Keratinocyte (primary cell): Measurements from ENCODE around the gene CACNA2D4. TPM values are rescaled to one million over a fixed set of nuclear protein-coding genes. Genes with fewer than 3 reads are reported as not detected.

ENCODE experiments used
- DNase-seq: peaks from one replicate; pipeline ENCODE4 v3.0.0-alpha.2; 2011; ENCODE audit warnings: low read depth, missing footprints, low spot score
- FAIRE-seq: peaks from 2 replicates; lab custom pipeline; 2011; peaks lifted over from hg19 to GRCh38; lab: Jason Lieb, UNC
- H2AFZ ChIP-seq: 2 replicates; pipeline ENCODE4 v1.6.0; 2012; ENCODE audit warnings: low read length, control low read depth, inconsistent platforms; ENCODE audit not compliant: control insufficient read depth
- H3K27ac ChIP-seq: 2 replicates; pipeline ENCODE4 v1.5.1; 2011; ENCODE audit warnings: low read length; ENCODE audit not compliant: control insufficient read depth, insufficient read depth
- H3K27me3 ChIP-seq: 3 replicates; pipeline ENCODE4 v1.6.0; 2011; ENCODE audit warnings: low read length; ENCODE audit not compliant: control insufficient read depth, insufficient read depth; ENCODE audit errors: extremely low read depth
- H3K36me3 ChIP-seq, 2 experiments: 2 replicates in 1 of 2; 3 replicates in 1 of 2; pipeline ENCODE4 v1.5.1; 2011; ENCODE audit warnings: low read length in 2 of 2, mild to moderate bottlenecking in 1 of 2; ENCODE audit not compliant: control insufficient read depth in 2 of 2, insufficient read depth in 2 of 2; ENCODE audit errors: extremely low read depth in 1 of 2
- H3K4me1 ChIP-seq: 3 replicates; pipeline ENCODE4 v1.5.1; 2011; ENCODE audit warnings: low read length; ENCODE audit not compliant: control insufficient read depth, insufficient read depth; ENCODE audit errors: extremely low read depth
- H3K4me2 ChIP-seq: 3 replicates; pipeline ENCODE4 v1.6.0; 2011; ENCODE audit warnings: low read depth, low read length; ENCODE audit not compliant: control insufficient read depth, insufficient read depth; ENCODE audit errors: extremely low read depth
- H3K4me3 ChIP-seq, 3 experiments: fragments of 200-600 bp in 1 of 3; sonication (generic) in 1 of 3; 2 replicates in 2 of 3; 3 replicates in 1 of 3; pipeline ENCODE4 v1.5.1; 2011 to 2016; ENCODE audit warnings: low read length in 3 of 3, mild to moderate bottlenecking in 3 of 3, control low read depth in 2 of 3, inconsistent platforms in 1 of 3, low read depth in 1 of 3, mixed read lengths in 1 of 3, mixed run types in 1 of 3, moderate library complexity in 1 of 3; ENCODE audit not compliant: control insufficient read depth in 2 of 3, insufficient read depth in 2 of 3; ENCODE audit errors: extremely low read depth in 1 of 3
- H3K79me2 ChIP-seq: 2 replicates; pipeline ENCODE4 v1.6.0; 2012; ENCODE audit warnings: low read length; ENCODE audit not compliant: control insufficient read depth, insufficient read depth
- H3K9ac ChIP-seq: 3 replicates; pipeline ENCODE4 v1.6.0; 2011; ENCODE audit warnings: low read length; ENCODE audit not compliant: control insufficient read depth, insufficient read depth; ENCODE audit errors: extremely low read depth
- H3K9me1 ChIP-seq: 3 replicates; pipeline ENCODE4 v1.6.0; 2011; ENCODE audit warnings: low read length; ENCODE audit not compliant: control insufficient read depth, insufficient read depth; ENCODE audit errors: extremely low read depth
- H3K9me3 ChIP-seq: 2 replicates; pipeline ENCODE4 v1.5.1; 2012; ENCODE audit warnings: low read depth, low read length; ENCODE audit not compliant: control insufficient read depth
- H4K20me1 ChIP-seq: 3 replicates; pipeline ENCODE4 v1.6.0; 2011; ENCODE audit warnings: low read length; ENCODE audit not compliant: control insufficient read depth, insufficient read depth; ENCODE audit errors: extremely low read depth
- EZH2 ChIP-seq: IDR thresholded peaks from one replicate; pipeline ENCODE4 v1.6.1; 2012; ENCODE audit warnings: inconsistent platforms, mild to moderate bottlenecking, low read length, moderate library complexity
- dilution Hi-C: fragments of 300-500 bp; cut with MboI; formaldehyde crosslinking; loops from one replicate; pipeline ENCODE4 v1.7.0; 2020; ENCODE audit warnings: low sequenced_read_pairs; ENCODE audit not compliant: extremely low pct_ligation_motif_present
- polyA plus RNA-seq, 5 experiments: library from polyadenylated mRNA; depleted of rRNA in 3 of 5; stranded (reverse) in 3 of 5; stranded (forward) in 1 of 5; unstranded in 1 of 5; fragments of >200 nt; gene quantifications; 1 replicate in 1 of 5; 2 replicates in 3 of 5; 3 replicates in 1 of 5; pipeline versions ENCODE4 v1.2.1 to v1.2.3, GENCODE V29; 2011 to 2012; ENCODE audit warnings: missing spikeins in 2 of 5, low read depth in 1 of 5, low replicate concordance in 1 of 5
- TF ChIP-seq, protein P1 (sequence below), 3 experiments: IDR thresholded peaks in 1 of 3; conservative IDR thresholded peaks in 1 of 3; optimal IDR thresholded peaks in 1 of 3; 2 replicates in 2 of 3; 3 replicates in 1 of 3; pipeline versions ENCODE3 to v1.5.1; 2011; ENCODE audit warnings: low read length in 3 of 3, mild to moderate bottlenecking in 3 of 3, moderate library complexity in 2 of 3, control low read depth in 1 of 3, inconsistent platforms in 1 of 3; ENCODE audit not compliant: insufficient read depth in 2 of 3; ENCODE audit errors: extremely low read depth in 1 of 3

Gene CACNA2D4
- polyA plus RNA-seq, 1 donor (not counting 4 experiments of a cell fraction or from before 2014, with no cell fraction given): 0.09 TPM

DNA sequence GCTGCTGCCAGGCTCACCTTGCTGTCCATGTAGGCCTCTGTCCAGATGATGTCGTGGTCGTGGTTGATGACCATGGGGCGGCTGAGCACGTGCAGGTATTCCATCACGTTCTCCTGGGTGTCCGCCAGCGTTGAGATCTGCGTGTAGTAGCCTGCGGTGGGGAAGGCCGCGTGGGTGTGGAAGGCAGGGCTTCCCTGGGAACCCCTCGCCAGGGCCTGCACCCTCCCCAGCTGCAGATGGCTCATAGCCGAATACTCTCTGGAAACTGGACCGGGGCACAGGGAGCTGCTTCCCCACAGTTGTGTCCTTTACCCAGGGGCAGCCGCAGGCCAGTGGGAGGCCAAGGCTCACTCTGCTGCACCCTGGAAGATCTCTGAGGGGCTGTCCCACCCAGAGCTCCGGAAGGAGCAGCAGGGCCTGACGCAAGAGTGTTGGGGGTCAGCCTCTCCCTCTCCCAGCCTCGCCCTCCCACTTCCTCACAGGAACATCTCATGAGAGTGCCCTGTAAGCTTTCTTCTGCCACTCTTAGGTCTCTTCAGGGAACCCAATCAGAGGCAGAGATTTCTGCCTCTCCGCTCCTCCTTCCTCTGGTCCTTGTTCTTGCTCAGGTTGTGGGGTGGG, 35.5 kb downstream of the CACNA2D4 start:
- Histone ChIP-seq H3K27me3 (no peaks in the 10 kb centered on the region), H3K9me1 (no peaks in the 10 kb centered on the region), H3K9ac (no peak overlapping the region), H3K79me2 (no peaks in the 10 kb centered on the region), H3K4me3 (no peak overlapping the region), H3K4me2 (no peak overlapping the region), H2AFZ (no peak overlapping the region), H3K27ac (no peak overlapping the region), H3K9me3 (no peaks in the 10 kb centered on the region), H3K4me1 (no peaks in the 10 kb centered on the region), H3K36me3 (no peaks in the 10 kb centered on the region), H4K20me1 (no peaks in the 10 kb centered on the region)
- FAIRE-seq: no peak
- dilution Hi-C loops: no loop called here
- TF ChIP-seq EZH2: no peak
- TF ChIP-seq, protein P1, sequence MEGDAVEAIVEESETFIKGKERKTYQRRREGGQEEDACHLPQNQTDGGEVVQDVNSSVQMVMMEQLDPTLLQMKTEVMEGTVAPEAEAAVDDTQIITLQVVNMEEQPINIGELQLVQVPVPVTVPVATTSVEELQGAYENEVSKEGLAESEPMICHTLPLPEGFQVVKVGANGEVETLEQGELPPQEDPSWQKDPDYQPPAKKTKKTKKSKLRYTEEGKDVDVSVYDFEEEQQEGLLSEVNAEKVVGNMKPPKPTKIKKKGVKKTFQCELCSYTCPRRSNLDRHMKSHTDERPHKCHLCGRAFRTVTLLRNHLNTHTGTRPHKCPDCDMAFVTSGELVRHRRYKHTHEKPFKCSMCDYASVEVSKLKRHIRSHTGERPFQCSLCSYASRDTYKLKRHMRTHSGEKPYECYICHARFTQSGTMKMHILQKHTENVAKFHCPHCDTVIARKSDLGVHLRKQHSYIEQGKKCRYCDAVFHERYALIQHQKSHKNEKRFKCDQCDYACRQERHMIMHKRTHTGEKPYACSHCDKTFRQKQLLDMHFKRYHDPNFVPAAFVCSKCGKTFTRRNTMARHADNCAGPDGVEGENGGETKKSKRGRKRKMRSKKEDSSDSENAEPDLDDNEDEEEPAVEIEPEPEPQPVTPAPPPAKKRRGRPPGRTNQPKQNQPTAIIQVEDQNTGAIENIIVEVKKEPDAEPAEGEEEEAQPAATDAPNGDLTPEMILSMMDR (optimal IDR thresholded peaks at IDR 0.05 in 1 of 3, IDR thresholded peaks at IDR 0.05 in 1 of 3, conservative IDR thresholded peaks at IDR 0.05 in 1 of 3; ENCODE audit: extremely low read depth in 1 of 3, insufficient read depth in 2 of 3, low read length in 3 of 3): no peak
- no peak for DNase-seq

DNA sequence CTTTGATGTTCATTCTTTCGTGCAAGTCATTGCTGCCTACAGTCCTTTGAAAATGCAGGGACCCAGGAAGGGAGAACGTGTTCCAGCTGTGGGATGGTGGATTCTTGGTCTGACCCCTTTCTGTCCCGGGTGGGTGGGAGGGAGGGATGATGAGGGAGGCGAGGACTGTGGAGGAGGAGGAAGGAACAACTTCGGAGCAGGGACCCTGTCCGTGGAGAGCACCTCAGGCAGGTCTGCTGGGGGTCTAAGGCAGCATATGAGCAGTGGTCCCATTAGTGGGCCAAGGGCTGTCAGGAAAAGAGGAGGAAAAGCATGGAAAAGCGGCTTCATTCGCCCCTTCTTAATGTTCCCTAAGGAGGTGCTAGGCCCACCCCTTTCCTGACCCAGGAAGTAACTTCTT, 36.0 kb downstream of the CACNA2D4 start:
- Histone ChIP-seq H3K9ac (no peak overlapping the region), H2AFZ (no peak overlapping the region), H3K4me3 (no peak overlapping the region), H3K79me2 (no peaks in the 10 kb centered on the region), H3K4me2 (no peak overlapping the region), H3K9me3 (no peaks in the 10 kb centered on the region), H3K4me1 (no peaks in the 10 kb centered on the region), H3K27ac (no peak overlapping the region), H3K36me3 (no peaks in the 10 kb centered on the region), H4K20me1 (no peaks in the 10 kb centered on the region), H3K9me1 (no peaks in the 10 kb centered on the region), H3K27me3 (no peaks in the 10 kb centered on the region)
- dilution Hi-C loops: no loop called here
- TF ChIP-seq EZH2: no peak
- FAIRE-seq (no peak), DNase-seq (no peak)

DNA sequence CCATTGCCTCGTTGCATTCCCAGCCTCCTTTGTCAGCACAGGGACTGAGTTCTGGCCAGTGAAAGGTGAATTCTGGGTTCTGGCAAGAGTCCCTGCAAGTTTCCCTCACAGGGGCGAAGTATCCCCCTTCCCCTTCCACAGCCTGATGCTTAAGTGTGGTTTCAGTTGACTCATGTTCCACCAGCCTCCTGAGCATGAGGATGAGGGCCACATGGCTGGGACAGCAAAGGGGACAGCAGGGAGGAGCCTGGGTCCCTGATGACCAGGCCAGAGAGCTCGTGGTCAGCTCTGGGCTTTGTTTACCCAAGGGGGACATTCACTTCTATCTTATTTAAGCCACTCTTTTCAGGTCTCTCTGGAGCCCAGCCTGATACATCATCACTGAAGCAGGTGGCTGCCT, 36.5 kb downstream of the CACNA2D4 start:
- Histone ChIP-seq H3K9ac (no peak overlapping the region), H3K27me3 (no peaks in the 10 kb centered on the region), H3K36me3 (no peaks in the 10 kb centered on the region), H3K27ac (no peak overlapping the region), H3K9me3 (no peaks in the 10 kb centered on the region), H3K4me3 (no peak overlapping the region), H3K4me2 (no peak overlapping the region), H3K79me2 (no peaks in the 10 kb centered on the region), H2AFZ (no peak overlapping the region), H3K9me1 (no peaks in the 10 kb centered on the region), H3K4me1 (no peaks in the 10 kb centered on the region), H4K20me1 (no peaks in the 10 kb centered on the region)
- no peak for DNase-seq
- TF ChIP-seq, protein P1 (optimal IDR thresholded peaks at IDR 0.05 in 1 of 3, IDR thresholded peaks at IDR 0.05 in 1 of 3, conservative IDR thresholded peaks at IDR 0.05 in 1 of 3; ENCODE audit: extremely low read depth in 1 of 3, insufficient read depth in 2 of 3, low read length in 3 of 3): no peak
- no peak for TF ChIP-seq EZH2
- no peak for FAIRE-seq
- dilution Hi-C loops: no loop called here
